ENCODE measurements around the gene CX3CL1. TPM values are rescaled to one million over a fixed set of nuclear protein-coding genes. Genes with fewer than 3 reads are reported as not detected.

Gene CX3CL1
- total and polyA plus RNA-seq, 2 of the 4 experiments (the other 2 are of a cell fraction), result 0.18 to 0.77 TPM

GRCh38 chr16:57382535-57383275, 10.4 kb downstream of the CX3CL1 start:
- H2BK20ac ChIP-seq (ENCODE audit: low read depth, low read length), result no peak overlapping the region
- no peak overlapping the region for H4K91ac ChIP-seq (ENCODE audit: insufficient read depth, low read depth, low read length)
- H2AK5ac ChIP-seq (ENCODE audit: low read depth, low read length), result no peak overlapping the region
- H2BK15ac ChIP-seq (ENCODE audit: low read depth, low read length), result no peak overlapping the region
- H3K9me3 ChIP-seq (ENCODE audit: control insufficient read depth, insufficient read depth, low read length), result no peaks in the 10 kb centered on the region
- no peak overlapping the region for H2AK9ac ChIP-seq (replicated peaks; ENCODE audit: low read depth, low read length, poor library complexity)
- H2BK120ac ChIP-seq (ENCODE audit: low read depth, low read length), result no peak overlapping the region
- no peaks in the 10 kb centered on the region for H3K79me1 ChIP-seq (ENCODE audit: low read depth in 1 of 2, low read length in 2 of 2)
- TF ChIP-seq BHLHE40 (IDR thresholded peaks at IDR 0.05; ENCODE audit: low read depth, low read length), result no peak
- no peak for TF ChIP-seq RFX5 (IDR thresholded peaks at IDR 0.05; ENCODE audit: low read depth, low read length)
- TF ChIP-seq CHD1 (IDR thresholded peaks at IDR 0.05; ENCODE audit: low read depth, low read length), result no peak
- no peak for TF ChIP-seq FOS (IDR thresholded peaks at IDR 0.05; ENCODE audit: low read depth, low read length)
- TF ChIP-seq ELK1 (IDR thresholded peaks at IDR 0.05; ENCODE audit: borderline replicate concordance, low read depth, low read length), result no peak
- no peak for TF ChIP-seq MXI1 (IDR thresholded peaks at IDR 0.05; ENCODE audit: borderline replicate concordance, low read depth, low read length)
- no peak for TF ChIP-seq CTCF (conservative IDR thresholded peaks at IDR 0.05; ENCODE audit: low read depth, low read length)
- TF ChIP-seq CEBPB (IDR thresholded peaks at IDR 0.05; ENCODE audit: low read depth, low read length), result no peak
- no peak for TF ChIP-seq RCOR1 (IDR thresholded peaks at IDR 0.05; ENCODE audit: insufficient replicate concordance, low read length)
- no peak for TF ChIP-seq SMC3 (IDR thresholded peaks at IDR 0.05; ENCODE audit: low read depth, low read length)
- no peak for TF ChIP-seq MAFK (IDR thresholded peaks at IDR 0.05; ENCODE audit: low read depth, low read length)
- TF ChIP-seq POLR2A (IDR thresholded peaks at IDR 0.05; ENCODE audit: low read depth, low read length), result no peak
- no peak for TF ChIP-seq USF2 (IDR thresholded peaks at IDR 0.05; ENCODE audit: low read depth, low read length)
- no peak for TF ChIP-seq RAD21 (IDR thresholded peaks at IDR 0.05; ENCODE audit: low read length)
- TF ChIP-seq NFE2L2 (IDR thresholded peaks at IDR 0.05; ENCODE audit: low read depth, low read length), result no peak
- no peak for TF ChIP-seq MAZ (IDR thresholded peaks at IDR 0.05; ENCODE audit: borderline replicate concordance, low read depth, low read length)
- ChIA-PET POLR2A (ENCODE audit: unreplicated experiment) (no interaction called here), CTCF (no interaction called here)
- no peak overlapping the region for H3K27ac ChIP-seq (ENCODE audit: insufficient read depth, low read length)
- H3K9me1 ChIP-seq (ENCODE audit: insufficient read depth, low read length), result no peaks in the 10 kb centered on the region
- peaks cover 5% of the 10 kb centered on the region; the same call in 1 of the 2 replicates for H3K4me1 ChIP-seq (ENCODE audit: control insufficient read depth, insufficient read depth, low read length)
- H3K23ac ChIP-seq (ENCODE audit: low read depth, low read length), result no peak overlapping the region
- 98% methylated on average over 9 of the region's 16 CpGs; no CpG with 5 or more reads in 1 of the 2 experiments for WGBS, 2 experiments (ENCODE audit: extremely low coverage in 2 of 2, insufficient read length in 1 of 2)
- H3K9ac ChIP-seq (ENCODE audit: low read depth, low read length), result no peak overlapping the region
- H4K20me1 ChIP-seq (ENCODE audit: insufficient read depth, low read length), result no peaks in the 10 kb centered on the region
- H3K4me2 ChIP-seq (ENCODE audit: low read depth, low read length), result no peak overlapping the region
- no peak overlapping the region for H3K18ac ChIP-seq (ENCODE audit: low read depth, low read length)
- no peak overlapping the region for H3K4me3 ChIP-seq (ENCODE audit: insufficient read depth, low read depth, low read length)
- in situ Hi-C loops (cut with MboI; ENCODE audit: low sequenced_read_pairs), result no loop called here
- no peak overlapping the region for H3K14ac ChIP-seq (replicated peaks; ENCODE audit: low read depth, low read length)
- no peak overlapping the region for H3K56ac ChIP-seq (ENCODE audit: extremely low read depth, insufficient read depth, low read length)
- intact Hi-C loops (cut with micrococcal nuclease), result no loop called here
- no peak overlapping the region for H2BK5ac ChIP-seq (ENCODE audit: low read depth, low read length, poor library complexity, severe bottlenecking)
- ATAC-seq (ENCODE audit: low read depth), result no peak
- no peak overlapping the region for H3K4ac ChIP-seq (ENCODE audit: low read depth, low read length)
- no peak overlapping the region for H2AFZ ChIP-seq (replicated peaks; ENCODE audit: low read length, poor library complexity)
- H3K27me3 ChIP-seq (ENCODE audit: control insufficient read depth, insufficient read depth, low read length), result peaks cover 10% of the 10 kb centered on the region
- dilution Hi-C loops (cut with HindIII; ENCODE audit: low sequenced_read_pairs, unreplicated experiment), result no loop called here
- no peak for DNase-seq
- no peaks in the 10 kb centered on the region for H3K36me3 ChIP-seq (ENCODE audit: control insufficient read depth, insufficient read depth, low read length)
- H4K8ac ChIP-seq (ENCODE audit: low read depth in 2 of 2, low read length in 2 of 2), result no peak overlapping the region
- BruUV-seq (replicated peaks), result no TSS peak
- no peak overlapping the region for H4K5ac ChIP-seq (ENCODE audit: low read depth, low read length)
